ENCODE results near the gene NDUFB7.

- TF ChIP-seq CTCF (IDR thresholded peaks at IDR 0.05): no peak
- no peak for TF ChIP-seq POLR2AphosphoS5 (IDR thresholded peaks at IDR 0.05)
Measured at GRCh38 chr19:14606627-14607026, 34.8 kb upstream of the NDUFB7 start.
